HepG2 (cell line): ENCODE measurements around the gene COX6B1. TPM values are rescaled to one million over a fixed set of nuclear protein-coding genes. Genes with fewer than 3 reads are reported as not detected.

Experiments used
- ARID5B ChIP-seq: IDR thresholded peaks from 2 replicates; pipeline ENCODE4 v1.4.0; 2020; ENCODE audit warnings: mild to moderate bottlenecking, missing genetic modification reagents
- DDIT3 ChIP-seq: sonication (generic); formaldehyde crosslinking; IDR thresholded peaks from 2 replicates; pipeline ENCODE4 v1.4.0; 2020; ENCODE audit warnings: mild to moderate bottlenecking, missing genetic modification reagents
- ELF3 ChIP-seq: IDR thresholded peaks from 2 replicates; pipeline ENCODE4 v1.6.1; 2016; ENCODE audit warnings: missing genetic modification reagents, missing compliant biosample characterization
- ISX ChIP-seq: sonication (generic); formaldehyde crosslinking; conservative IDR thresholded peaks from 2 replicates; pipeline ENCODE4 v1.5.0; 2020; ENCODE audit warnings: missing genetic modification reagents
- MATR3 ChIP-seq: sonication (generic); formaldehyde crosslinking; IDR thresholded peaks from 2 replicates; pipeline ENCODE4 v1.4.0; 2020; ENCODE audit warnings: missing genetic modification reagents
- MLLT10 ChIP-seq: sonication (generic); formaldehyde crosslinking; IDR thresholded peaks from 2 replicates; pipeline ENCODE4 v1.4.0; 2020; ENCODE audit warnings: missing genetic modification reagents
- NBN ChIP-seq: fragments of 450-650 bp; conservative IDR thresholded peaks from 2 replicates; pipeline ENCODE4 v1.6.1; 2017
- NFYB ChIP-seq: sonication (generic); formaldehyde crosslinking; IDR thresholded peaks from 2 replicates; pipeline ENCODE4 v1.4.0; 2020; ENCODE audit warnings: missing genetic modification reagents
- NRL ChIP-seq: sonication (generic); formaldehyde crosslinking; IDR thresholded peaks from 2 replicates; pipeline ENCODE4 v1.5.0; 2020; ENCODE audit warnings: missing genetic modification reagents, mild to moderate bottlenecking, moderate library complexity, borderline replicate concordance
- RERE ChIP-seq: IDR thresholded peaks from 2 replicates; pipeline ENCODE4 v1.6.1; 2016; ENCODE audit warnings: low read depth, missing genetic modification reagents, missing compliant biosample characterization
- SALL2 ChIP-seq: sonication (generic); formaldehyde crosslinking; IDR thresholded peaks from 2 replicates; pipeline ENCODE4 v1.8.1; 2023; ENCODE audit warnings: mild to moderate bottlenecking, missing genetic modification reagents, inconsistent platforms
- SPEN ChIP-seq: sonication (generic); formaldehyde crosslinking; IDR thresholded peaks from 2 replicates; pipeline ENCODE4 v1.5.1; 2020; ENCODE audit warnings: low read depth, mild to moderate bottlenecking, missing genetic modification reagents
- TCF7L2 ChIP-seq: IDR thresholded peaks from 2 replicates; pipeline ENCODE4 v1.6.1; 2011; ENCODE audit warnings: mild to moderate bottlenecking, low read depth, low read length, moderate library complexity
- TP53 ChIP-seq: sonication (generic); formaldehyde crosslinking; conservative IDR thresholded peaks from 2 replicates; pipeline ENCODE4 v1.4.0; 2020; ENCODE audit warnings: missing genetic modification reagents
- YEATS4 ChIP-seq: sonication (generic); formaldehyde crosslinking; IDR thresholded peaks from 2 replicates; pipeline ENCODE4 v1.4.0; 2020; ENCODE audit warnings: missing genetic modification reagents, borderline replicate concordance
- ZNF614 ChIP-seq: IDR thresholded peaks from 2 replicates; pipeline ENCODE4 v1.6.1; 2018; ENCODE audit warnings: missing biosample characterization, missing genetic modification reagents, inconsistent platforms, borderline replicate concordance
- ZNF678 ChIP-seq: sonication (generic); formaldehyde crosslinking; IDR thresholded peaks from 2 replicates; pipeline ENCODE4 v1.4.0; 2020; ENCODE audit warnings: mild to moderate bottlenecking, missing genetic modification reagents
- ZNF770 ChIP-seq: sonication (generic); formaldehyde crosslinking; IDR thresholded peaks from 2 replicates; pipeline ENCODE4 v1.5.0; 2020; ENCODE audit warnings: mild to moderate bottlenecking, missing genetic modification reagents
- ZNF784 ChIP-seq: sonication (generic); formaldehyde crosslinking; IDR thresholded peaks from 2 replicates; pipeline ENCODE4 v1.5.1; 2020; ENCODE audit warnings: missing genetic modification reagents, mild to moderate bottlenecking, borderline replicate concordance
- polyA plus RNA-seq, 8 experiments: library from polyadenylated mRNA; depleted of rRNA in 3 of 8; stranded (reverse) in 7 of 8; unstranded in 1 of 8; fragments of >200 nt; fragmentation: Illumina TruSeq in 4 of 8; extraction: Trizol in 4 of 8; gene quantifications; 2 replicates each; pipeline versions ENCODE4 v1.2.1 to v1.2.3, GENCODE V29; 2011 to 2016; ENCODE audit warnings: low read depth in 4 of 8, missing spikeins in 1 of 8, mixed read lengths in 1 of 8; ENCODE audit not compliant: insufficient read depth in 1 of 8
- total RNA-seq, 5 experiments: library from RNA; depleted of rRNA; stranded (reverse); fragments of >200 nt; fragmentation: Illumina TruSeq; extraction: Trizol; gene quantifications; 2 replicates each; pipeline ENCODE4 v1.2.3, GENCODE V29; 2016; ENCODE audit warnings: low read depth in 1 of 5

Gene COX6B1
- total and polyA plus RNA-seq, 2 of the 13 experiments (the other 11 are each of a cell fraction or from before 2014, with no cell fraction given) = 481 to 487 TPM

- TF ChIP-seq ARID5B = peak; percentile 70
- TF ChIP-seq NBN = no peak
- TF ChIP-seq TCF7L2 = peak; percentile 18; the same call in 1 of the 2 replicates
- no peak for TF ChIP-seq RERE (CRISPR knock-in tag)
- TF ChIP-seq TP53 = no peak
- no peak for TF ChIP-seq ISX (CRISPR knock-in tag)
- TF ChIP-seq DDIT3 (CRISPR knock-in tag) = no peak
- no peak for TF ChIP-seq ZNF784 (CRISPR knock-in tag)
- no peak for TF ChIP-seq NRL (CRISPR knock-in tag)
- no peak for TF ChIP-seq SALL2 (CRISPR knock-in tag)
- TF ChIP-seq ELF3 (CRISPR knock-in tag) = peak; percentile 57; the same call in 1 of the 2 replicates
- TF ChIP-seq NFYB (CRISPR knock-in tag) = no peak
- TF ChIP-seq ZNF614 (CRISPR knock-in tag) = no peak
- no peak for TF ChIP-seq MLLT10 (CRISPR knock-in tag)
- TF ChIP-seq SPEN (CRISPR knock-in tag) = no peak
- peak; percentile 43; the same call in 1 of the 2 replicates for TF ChIP-seq ZNF770 (CRISPR knock-in tag)
- TF ChIP-seq YEATS4 (CRISPR knock-in tag) = no peak
- TF ChIP-seq MATR3 (CRISPR knock-in tag) = no peak
- TF ChIP-seq ZNF678 (CRISPR knock-in tag) = no peak
These were observed 48.7 kb downstream of the COX6B1 start (continued) for GRCh38 chr19:35696835-35697234.
